ENCODE results near the gene ITGAD.
"Not testable (repeated sequence)": the region's sequence is repeated elsewhere in the genome, so short reads cannot be mapped to it uniquely, and the experiment has no call there.

The ITGAD gene

DNA sequence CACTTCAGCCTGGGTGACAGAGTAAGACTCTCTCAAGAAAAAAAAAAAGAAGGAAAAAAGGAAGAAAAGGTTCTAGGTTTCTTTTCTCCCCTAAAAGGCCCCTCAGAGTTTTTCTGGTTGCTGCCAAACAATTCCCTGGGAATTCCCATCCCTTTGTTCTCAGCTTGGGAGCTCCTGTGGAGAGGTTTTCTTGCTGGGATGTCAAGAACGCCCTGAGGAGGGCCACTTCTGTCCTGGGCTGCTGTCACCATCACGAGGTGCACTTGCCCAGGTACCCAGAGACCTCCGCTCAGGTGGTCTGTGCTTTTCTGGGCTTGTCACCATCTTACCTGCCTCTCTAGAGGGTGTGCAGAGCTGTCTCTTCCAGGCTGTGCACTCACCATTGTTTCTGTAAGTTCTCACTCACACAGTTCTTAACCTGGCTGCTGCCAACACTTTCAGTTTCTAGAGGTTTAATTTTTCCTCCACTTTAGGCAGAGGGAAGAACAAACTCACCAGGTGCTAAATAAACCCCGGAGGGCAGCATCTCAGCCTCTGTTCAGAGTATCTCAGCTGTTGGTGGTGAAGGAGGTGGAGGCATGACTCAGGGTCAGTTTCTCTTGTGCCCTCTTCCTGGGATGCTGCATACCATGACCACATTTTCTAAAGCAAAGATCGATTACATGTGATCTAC is 37.4 kb downstream of the ITGAD start:
- no peak for DNase-seq (ENCODE audit: low spot score)

DNA sequence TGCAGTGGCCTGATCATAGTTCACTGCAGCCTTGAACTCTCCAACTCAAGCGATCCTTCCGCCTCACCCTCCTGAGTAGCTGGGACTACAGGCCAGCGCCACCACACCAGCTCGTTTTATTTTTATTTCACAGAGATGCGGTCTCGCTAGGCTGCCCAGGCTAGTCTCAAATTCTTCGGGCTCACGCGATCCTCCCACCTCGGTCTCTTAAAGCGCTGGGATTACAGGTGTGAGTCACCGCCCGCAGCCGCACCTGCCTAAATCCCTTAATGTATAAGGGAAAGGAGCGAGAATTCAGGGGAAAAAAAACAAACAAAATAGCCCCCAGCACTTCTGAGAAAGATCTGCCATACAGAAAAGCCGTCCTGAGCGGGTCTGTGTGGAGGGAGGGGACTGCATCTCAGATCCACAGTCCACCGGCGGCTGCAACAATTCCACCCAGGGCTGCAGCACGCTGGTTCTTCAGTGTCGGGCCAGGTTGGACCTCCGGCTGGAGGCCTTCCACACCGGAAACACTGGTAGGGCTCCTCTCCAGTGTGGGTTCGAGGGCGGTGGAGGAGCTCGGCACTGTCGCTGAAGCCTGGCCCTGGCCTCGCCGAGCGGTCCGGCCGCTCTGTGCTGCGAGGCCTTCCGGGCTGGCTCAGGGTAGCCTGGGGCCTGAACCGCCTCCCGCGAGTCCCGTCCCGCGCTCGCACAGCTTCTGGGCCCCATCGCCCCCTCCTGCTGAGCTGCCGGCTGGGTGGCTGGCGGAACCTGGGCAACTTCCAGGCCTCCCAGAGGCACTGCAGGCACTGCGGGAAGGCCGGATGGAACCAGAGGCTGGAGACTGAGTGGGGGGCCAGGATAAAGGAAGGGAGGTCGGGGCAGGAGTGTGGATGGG is 42.4 kb downstream of the ITGAD start:
- DNase-seq (ENCODE audit: low spot score): no peak

DNA sequence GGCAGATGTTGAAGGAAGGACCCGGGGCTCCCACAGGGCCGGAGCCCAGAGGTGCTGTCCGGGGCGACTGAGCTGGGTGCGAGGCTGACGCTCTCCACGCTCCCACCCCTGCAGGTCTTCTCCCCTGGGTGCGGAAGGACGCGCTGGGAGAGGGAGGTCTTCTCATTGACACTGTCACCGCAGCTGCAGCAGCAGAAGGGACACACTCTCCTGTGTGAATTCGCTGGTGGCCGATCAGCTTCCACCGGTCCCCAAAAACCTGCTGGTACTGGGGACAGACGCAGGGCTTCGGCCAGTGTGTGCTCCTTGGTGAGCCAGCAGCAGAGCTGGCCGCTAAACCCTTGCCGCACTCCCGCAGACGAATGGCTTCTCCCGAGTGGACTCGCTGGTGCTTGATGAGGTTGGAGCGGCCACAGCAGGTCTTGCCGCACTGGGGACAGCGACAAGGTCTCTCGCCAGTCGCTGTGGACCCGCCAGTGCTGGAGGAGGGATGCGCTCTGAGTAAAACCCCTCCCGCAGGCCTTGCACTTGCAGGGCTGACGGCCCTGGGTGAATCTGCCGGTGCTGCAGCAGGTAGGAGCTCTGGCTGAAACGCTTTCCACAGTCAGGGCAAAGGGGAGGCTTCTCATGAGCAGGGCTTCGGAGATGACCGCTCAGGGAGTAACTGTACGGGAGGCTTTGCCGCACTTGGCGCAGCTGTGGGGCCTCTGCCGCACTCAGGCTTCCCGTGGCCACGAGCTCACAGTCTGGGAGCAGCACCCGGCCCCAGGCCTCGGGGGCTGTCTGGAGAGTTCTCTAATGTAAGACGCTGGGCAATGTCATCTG is 43.3 kb downstream of the ITGAD start:
- DNase-seq (ENCODE audit: low spot score): no peak

DNA sequence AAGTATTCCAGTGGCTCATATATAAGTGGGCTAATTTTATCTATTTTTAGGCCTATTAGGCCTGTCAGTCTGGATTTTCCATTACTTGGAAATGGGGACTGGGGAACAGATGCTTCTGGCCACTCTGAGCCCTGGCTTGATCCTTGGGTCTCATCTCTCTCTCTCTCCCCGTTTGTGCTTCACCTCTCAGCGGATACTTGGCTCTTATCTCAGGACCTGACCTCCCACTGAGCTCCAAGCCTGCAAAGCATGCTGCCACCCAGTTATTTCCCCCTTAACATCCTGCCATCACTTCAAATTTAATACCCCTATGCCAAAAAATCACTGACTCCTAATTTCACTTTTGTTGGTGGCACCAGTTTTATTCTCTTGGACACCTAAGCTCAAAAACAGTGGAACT is 45.3 kb downstream of the ITGAD start:
- DNase-seq (ENCODE audit: low spot score): no peak

DNA sequence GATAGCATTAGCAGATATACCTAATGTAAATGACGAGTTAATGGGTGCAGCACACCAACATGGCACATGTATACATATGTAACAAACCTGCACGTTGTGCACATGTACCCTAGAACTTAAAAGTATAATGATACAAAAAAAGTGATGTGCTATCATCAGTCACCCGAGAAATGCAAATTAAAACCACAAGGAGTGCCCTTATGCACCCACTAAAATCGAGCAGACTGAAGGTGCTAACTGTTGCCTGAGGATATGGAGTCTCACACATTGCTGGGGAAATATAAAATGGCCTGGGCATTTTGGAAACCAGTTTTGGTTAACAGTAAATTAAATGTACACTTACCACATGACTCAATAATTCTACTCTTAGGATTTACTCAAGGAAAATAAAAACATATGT is 45.9 kb downstream of the ITGAD start:
- not testable (repeated sequence) for DNase-seq (ENCODE audit: low spot score)

DNA sequence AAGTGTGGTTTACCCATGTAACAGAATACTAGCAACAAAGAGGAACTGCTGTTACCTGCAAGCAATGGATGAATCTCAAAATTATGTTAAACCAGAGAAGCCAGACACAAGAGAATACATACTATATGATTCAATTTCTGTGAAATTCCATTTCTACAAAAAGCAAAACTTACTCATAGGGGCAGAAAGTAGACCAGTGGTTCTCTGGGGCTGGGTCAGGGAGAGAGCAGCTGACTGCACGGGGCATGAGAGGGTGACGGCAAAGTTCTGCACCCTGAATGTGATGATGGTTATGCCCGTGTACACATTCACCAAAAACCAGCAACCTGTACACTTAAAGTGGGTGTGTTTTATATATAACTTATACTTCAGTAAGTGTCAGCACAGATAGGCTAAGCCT is 46.4 kb downstream of the ITGAD start:
- DNase-seq (ENCODE audit: low spot score): no peak

DNA sequence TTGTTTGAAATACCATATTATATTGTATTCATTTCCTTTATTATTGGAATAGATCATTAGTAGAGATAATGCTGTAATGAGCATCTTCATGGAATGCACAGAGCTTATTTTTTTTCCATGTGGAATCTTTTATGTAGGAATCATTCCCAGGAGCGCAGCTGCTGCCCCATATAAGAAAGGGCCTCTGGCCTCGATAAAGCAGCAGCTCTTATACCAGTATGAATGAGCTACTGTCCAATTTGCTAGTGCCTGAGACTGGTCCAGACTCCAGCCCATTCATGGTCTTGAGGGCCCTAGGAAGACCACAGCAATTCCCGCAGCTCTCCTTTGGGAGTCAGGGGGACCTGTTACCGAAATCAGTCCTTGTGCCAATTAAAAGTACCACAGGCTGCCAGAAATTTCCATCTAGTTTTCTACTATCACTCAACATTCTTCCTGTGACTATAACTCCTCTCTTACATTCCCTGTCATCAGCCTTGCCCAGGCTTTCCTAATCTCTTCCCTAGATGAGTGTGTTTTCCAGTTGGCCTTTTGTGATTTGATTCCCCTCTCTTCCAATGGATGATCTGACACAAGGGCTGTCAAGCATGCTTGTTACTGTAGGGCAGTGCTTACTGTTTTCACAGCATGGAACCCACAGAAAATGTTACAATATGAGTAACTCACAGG is 47.5 kb downstream of the ITGAD start:
- no peak for DNase-seq (ENCODE audit: low spot score)

DNA sequence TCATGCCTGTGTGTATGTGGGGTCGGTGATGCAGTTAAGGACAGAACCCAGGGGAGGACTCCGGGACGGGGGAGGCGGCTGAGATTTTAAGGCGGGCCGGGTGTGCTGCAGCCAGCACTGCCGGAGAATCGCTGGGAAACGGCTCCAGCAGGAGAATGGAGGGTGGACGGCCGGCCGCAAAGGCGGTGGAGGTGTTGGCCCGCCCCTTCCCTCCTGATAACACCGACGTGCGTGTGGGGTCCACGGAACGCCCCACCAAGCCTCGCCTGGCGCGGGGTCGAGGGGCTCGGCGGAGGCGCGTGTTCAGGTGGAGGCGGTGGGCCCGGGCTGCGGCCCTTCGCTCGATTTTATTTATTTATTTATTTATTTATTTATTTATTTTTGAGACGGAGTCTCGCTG is 48.8 kb downstream of the ITGAD start:
- no peak for DNase-seq (ENCODE audit: low spot score)

DNA sequence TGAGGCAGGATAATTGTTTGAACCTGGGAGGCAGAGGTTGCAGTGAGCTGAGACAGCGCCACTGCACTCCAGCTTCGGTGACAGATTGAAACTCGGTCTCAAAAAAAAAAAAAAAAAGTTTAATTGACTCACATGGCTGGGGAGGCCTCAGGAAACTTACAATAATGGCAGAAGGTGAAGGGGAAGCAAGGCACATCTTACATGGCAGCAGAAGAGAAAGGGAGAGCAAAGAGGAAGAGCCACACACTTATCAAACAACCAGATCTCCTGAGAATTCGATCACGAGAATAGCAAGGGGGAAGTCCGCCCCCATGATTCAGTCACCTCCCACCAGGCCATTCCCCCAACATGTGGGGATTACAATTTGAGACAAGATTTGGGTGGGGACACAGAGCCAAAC is 52.8 kb downstream of the ITGAD start:
- DNase-seq (ENCODE audit: low spot score): not testable (repeated sequence)

DNA sequence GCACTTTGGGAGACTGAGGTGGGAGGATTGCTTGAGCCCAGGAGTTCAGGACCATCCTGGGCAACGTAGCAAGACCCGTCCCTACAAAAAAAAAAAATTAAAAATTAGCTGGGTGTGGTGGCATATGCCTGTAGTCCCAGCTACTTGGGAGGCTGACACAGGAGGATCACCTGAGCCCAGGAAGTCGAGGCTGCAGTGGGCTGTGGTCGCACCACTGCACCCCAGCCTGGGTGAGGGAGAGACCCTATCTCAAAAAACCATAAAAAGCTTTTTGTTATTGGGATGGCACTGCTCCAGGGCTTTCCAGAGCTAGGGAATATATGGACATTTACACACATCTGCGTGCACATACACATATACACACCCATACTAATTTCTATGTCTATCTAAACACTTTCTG is 58.1 kb downstream of the ITGAD start:
- no peak for DNase-seq (ENCODE audit: low spot score)

DNA sequence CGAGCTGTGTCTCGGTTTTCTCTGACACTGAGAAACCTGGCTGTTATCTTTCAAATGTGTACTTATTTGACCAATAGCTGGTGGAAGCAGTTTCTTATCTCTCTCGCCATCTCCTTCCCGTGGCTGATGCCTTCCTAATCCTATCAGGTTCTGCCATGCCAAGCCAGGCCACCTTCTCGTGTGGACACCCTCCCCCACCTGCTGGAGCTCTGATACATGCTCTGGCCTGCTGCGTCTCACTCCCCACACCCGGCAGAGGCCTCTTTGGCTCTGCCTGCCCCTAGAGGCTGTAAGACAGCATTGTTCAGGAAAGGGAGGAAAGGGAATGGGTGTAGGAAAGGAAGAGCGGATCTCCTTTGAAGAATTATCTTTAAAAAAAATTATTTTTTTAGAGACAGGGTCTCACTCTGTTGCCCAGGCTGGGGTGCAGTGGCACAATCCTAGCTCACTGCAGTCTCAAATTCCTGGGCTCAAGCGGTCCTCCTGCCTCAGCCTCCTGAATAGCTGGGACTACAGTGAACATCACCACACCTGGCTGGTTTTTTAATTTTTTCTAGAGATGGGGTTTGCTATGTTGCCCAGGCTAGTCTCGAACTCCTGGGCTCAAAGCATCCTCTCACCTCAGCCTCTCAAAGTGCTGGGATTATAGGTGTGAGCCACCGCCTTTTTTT is 58.7 kb downstream of the ITGAD start:
- DNase-seq (ENCODE audit: low spot score): peak; percentile 81

DNA sequence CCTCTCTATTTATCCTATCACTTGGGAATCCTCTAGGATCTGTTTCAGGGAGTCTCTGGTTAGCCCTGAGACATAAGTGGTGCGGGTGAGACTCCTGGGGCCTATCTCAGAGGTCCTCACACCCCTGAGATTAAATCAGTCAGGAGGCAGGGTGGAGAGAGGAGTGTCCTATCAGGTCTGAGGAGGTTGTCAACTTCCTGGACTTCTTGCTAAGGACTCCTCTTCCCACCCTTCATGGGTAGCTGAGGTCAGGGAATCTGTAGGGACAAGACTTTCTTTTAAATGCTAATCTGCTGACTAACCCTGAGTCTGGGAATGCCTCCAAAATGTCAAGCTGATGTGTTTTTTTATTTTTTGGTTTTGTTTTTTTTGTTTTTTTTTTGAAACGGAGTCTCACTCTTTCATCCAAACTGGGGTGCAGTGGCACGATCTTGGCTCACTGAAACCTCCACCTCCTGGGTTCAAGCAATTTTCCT is 59.5 kb downstream of the ITGAD start:
- peak; percentile 77 for DNase-seq (ENCODE audit: low spot score)

DNA sequence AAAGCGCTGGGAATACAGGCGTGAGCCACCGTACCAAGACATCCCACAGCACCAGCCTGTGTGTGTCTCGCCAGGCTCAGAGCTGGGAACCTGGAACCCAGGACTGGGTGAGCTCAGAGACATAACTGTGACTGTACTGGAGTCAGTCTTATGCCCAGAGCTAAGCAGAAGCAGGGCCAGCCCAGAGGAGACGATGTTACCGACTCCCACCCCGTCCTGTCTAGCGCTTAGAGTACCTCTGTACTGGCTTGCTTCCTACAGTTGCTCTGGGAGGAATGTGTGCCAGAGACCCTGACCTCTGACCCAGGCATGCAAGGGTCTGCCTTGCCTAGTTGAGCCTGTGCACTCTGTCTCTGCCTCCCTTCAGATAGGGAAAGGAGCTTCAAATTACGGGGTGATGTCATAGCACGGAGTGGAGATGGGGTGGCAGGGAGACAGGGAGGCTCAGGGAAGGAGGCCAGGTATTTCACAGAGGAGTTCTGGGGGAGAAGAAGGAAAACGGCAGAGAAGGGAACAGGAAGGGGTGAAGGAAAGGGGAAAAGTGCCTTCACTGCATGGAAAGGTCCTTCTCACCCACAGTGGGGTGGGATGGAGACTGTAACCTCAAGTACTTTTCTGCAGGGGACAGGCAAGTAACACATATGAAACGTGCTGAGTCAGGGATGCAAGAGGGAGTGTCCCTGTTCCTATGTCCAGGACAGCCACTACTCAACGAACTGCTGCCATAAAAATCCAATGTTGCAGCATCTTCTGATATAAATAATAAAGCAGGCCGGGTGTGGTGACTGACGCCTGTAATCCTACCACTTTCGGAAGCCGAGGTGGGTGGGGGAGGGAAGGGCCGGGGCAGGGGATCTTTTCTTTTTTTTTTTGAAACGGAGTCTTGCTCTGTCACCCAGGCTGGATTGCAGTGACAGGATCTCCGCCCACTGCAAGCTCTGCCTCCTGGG is 60.4 kb downstream of the ITGAD start:
- DNase-seq (ENCODE audit: low spot score): no peak

DNA sequence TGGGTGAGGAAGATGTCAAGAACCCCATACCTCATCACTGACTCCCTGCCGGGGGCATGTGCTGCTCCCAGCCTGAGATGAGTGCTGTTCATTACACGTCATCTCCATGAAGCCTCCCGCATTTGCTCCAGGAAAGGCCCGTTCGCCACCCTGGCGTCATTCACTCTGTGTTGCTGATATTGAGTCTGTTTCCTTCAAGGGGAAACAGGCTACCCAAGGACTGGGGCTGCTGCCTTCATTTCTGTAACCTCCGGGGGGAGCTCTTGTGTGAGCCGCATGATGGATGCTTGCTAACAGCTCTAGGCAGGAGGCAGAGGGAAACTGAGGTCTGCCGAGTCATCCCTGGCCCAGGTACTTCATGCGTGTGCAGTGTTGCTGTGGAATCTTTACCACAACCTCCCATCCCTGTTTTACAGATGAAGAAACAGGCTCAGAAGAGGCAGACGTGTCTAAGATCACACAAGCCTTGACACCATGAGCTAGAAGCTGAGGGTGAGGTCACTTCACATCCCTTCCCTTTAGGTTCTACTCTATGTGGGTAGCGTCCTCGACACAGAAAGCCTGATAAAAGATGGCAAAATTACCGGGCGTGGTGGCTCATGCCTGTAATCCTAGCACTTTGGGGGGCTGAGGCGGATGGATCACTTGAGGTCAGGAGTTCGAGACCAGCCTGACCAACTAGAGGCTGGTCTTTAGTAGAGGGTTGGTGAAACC is 62.6 kb downstream of the ITGAD start:
- no peak for DNase-seq (ENCODE audit: low spot score)

DNA sequence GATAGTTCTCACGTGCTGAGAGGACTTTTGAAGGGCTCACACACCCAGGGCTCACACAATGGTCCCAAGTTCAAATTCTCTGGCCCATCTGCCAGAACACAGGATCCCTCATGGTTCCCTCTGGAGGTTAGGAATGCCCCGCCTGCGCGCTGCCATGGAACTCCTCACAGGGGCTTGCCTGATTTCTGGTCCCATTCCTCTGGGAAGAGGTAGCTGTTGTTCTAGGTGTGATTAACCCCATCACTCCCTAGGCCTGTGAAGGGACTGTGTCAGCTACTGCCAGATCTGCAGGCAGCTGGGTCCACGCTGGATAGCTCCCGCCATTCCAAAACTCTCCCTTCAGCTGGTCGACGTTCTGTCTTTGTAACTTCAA is 63.8 kb downstream of the ITGAD start:
- DNase-seq (ENCODE audit: low spot score): no peak

DNA sequence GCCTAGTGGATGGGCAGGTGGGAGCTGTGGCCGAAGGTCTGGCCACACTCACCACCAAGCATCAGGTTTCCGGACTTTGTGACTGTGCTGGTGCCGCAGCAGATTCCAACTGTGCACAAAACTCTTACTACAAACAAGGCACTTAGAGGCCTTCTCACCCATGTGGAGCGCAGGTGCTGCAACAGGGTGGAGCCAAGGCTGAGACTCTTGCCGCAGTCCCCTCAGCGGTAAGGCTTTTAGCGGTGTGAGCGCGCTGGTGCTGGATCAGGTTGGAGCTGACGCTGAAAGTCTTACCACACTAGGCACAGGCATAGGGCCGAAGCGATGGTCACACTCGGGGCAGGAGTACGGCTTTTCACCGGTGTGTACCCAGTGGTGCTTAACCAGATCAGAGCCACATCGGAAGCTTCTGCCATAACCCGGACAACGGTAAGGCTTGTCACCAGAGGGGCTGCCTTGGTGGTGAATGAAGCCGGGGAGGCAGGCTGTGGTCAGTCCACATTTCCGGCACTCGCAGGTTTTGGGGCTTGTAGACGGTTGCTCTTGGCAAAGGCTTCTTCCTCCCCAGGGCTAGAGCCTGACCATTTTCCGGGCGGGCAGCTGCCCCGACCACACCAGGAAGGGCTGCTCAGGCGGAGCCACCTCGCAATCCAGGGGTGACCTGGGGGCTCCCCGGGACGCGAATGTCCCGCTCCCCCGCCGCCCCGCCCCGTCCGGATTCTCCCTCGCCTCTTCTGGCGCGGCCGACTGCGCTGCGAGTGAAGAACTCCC is 65.1 kb downstream of the ITGAD start:
- DNase-seq (ENCODE audit: low spot score): no peak

DNA sequence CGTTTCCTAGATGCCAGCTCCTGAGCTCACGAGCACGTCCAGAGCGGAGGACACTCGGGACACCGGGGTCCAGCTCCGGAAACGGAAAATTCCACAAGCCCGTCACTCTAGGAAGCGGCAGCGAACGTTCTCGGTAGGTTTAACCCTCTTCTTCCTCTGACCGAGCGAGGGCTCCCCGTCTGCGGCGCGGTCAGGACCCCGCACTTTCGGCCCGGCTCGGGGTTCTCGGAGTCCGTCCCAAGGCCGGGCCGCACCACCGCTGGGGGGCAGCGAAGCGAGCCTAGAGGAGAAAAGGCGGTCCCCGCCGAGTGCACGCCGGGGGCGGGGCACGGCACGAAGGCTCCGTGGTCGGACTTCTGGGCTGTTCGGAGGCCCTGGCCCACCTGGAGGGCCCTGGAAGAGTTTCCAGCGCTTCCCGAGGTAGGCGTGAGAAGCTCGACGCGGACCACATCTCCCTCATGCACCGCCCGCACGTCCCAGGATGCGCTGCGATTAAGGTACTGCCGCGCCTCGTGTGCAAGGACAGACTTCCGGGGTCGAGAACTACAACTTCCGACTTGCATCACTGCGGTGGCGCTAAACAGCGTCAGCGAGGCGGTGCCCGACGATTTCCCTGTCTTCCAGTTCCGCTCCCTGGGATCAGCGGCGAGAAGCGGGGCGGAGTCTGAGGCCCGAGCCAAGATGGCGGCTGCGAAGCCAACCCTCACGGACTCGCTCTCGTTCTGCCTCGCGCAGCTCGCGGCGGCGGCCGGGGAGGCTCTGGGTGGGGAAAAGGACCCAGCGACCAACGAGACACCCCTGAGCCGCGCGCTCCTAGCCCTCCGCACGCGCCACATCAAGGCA is 65.9 kb downstream of the ITGAD start, which contains the start of gene ARMC5:
TSS of gene ARMC5 (plus strand) at position 658 of the 843 bp plus-strand sequence. CDS start at position 682, 24 bp downstream.
- peak; percentile 93 for DNase-seq (ENCODE audit: low spot score)
